ENCODE measurements around the gene C9orf152.

DNA sequence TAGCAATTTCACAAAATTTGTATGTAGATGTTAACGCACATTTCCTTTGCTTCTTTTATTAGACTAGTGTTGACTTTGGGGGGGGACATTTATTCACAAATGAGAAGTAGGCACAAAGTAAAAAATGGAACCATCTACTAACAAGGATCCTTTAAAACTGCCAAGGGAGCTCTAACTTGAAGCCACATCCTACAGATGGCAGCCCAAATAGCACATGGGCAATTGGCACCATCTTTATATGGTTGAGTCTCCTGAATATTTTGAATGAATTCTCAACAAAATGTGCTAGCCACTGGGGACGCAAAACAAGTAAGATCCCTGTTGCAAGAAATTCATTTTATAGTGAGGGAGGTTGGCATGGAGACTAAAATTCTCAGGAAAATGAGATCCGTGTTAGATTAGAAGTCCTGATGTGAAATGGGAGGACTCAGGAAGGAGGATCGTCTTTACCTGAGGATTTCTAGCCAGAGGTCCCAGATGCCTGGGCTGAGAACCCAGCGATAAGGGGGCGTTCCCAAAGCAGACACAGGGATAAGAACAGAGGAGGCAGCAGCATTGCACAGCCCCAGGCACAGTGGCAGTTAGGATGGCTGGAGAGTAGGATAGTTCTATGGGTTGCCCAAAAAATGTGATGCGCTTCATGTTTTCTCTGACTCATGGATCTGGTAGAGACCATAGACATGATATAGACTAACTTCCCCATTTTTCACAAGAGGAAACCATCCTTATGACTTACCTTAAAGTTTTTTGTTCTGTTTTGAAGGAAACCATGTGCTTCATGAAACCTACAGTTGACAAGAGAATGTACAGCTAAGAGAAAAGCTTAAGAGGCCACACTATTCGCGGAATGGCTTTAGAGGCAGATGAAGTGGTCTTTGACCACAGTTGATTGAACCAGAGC lies 37.4 kb downstream of the C9orf152 start:
- TF ChIP-seq, protein P1, sequence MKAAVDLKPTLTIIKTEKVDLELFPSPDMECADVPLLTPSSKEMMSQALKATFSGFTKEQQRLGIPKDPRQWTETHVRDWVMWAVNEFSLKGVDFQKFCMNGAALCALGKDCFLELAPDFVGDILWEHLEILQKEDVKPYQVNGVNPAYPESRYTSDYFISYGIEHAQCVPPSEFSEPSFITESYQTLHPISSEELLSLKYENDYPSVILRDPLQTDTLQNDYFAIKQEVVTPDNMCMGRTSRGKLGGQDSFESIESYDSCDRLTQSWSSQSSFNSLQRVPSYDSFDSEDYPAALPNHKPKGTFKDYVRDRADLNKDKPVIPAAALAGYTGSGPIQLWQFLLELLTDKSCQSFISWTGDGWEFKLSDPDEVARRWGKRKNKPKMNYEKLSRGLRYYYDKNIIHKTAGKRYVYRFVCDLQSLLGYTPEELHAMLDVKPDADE (IDR thresholded peaks at IDR 0.05): no peak
- no peak for TF ChIP-seq ZNF331 (CRISPR knock-in tag; IDR thresholded peaks at IDR 0.05; ENCODE audit: low read depth)
- TF ChIP-seq ZNF114 (CRISPR knock-in tag; IDR thresholded peaks at IDR 0.05): no peak
- no peak for TF ChIP-seq JUNB (IDR thresholded peaks at IDR 0.05; ENCODE audit: unreplicated experiment)
